OCI-LY1 (cell line): ENCODE results near the gene GRM7.

Experiments used
- H2AFZ ChIP-seq: fragments of 200-600 bp; sonication (generic), shearing (Covaris generic); 2 replicates; pipeline ENCODE4 v1.6.0; 2014; ENCODE audit warnings: antibody characterized with exemption, mild to moderate bottlenecking, low read length
- H3F3A ChIP-seq: fragments of 200-600 bp; sonication (generic), shearing (Covaris generic); 2 replicates; pipeline ENCODE4 v1.6.0; 2014; ENCODE audit warnings: mild to moderate bottlenecking, antibody characterized with exemption, low read length, moderate library complexity; ENCODE audit not compliant: insufficient read depth
- H3K27ac ChIP-seq: fragments of 200-600 bp; sonication (generic); 2 replicates; pipeline ENCODE4 v1.5.1; 2014; ENCODE audit warnings: low read length, mixed run types, mild to moderate bottlenecking, low read depth; ENCODE audit not compliant: poor library complexity, severe bottlenecking
- H3K27me3 ChIP-seq: fragments of 200-600 bp; sonication (generic); 2 replicates; pipeline ENCODE4 v1.6.0; 2014; ENCODE audit warnings: antibody characterized with exemption, mild to moderate bottlenecking, low read length, moderate library complexity; ENCODE audit not compliant: insufficient read depth
- H3K36me3 ChIP-seq: fragments of 200-600 bp; sonication (generic); 2 replicates; pipeline ENCODE4 v1.6.1; 2014; ENCODE audit warnings: mild to moderate bottlenecking, antibody characterized with exemption, low read length, moderate library complexity, mixed read lengths; ENCODE audit not compliant: insufficient read depth
- H3K4me1 ChIP-seq: fragments of 200-600 bp; sonication (generic); 2 replicates; pipeline ENCODE4 v1.5.1; 2014; ENCODE audit warnings: mild to moderate bottlenecking, low read length, moderate library complexity; ENCODE audit not compliant: insufficient read depth, severe bottlenecking
- H3K4me2 ChIP-seq: fragments of 200-600 bp; sonication (generic), shearing (Covaris generic); 2 replicates; pipeline ENCODE4 v1.6.1; 2014; ENCODE audit warnings: low read length
- H3K4me3 ChIP-seq: fragments of 200-600 bp; sonication (generic); 2 replicates; pipeline ENCODE4 v1.5.1; 2014; ENCODE audit warnings: low read length, low read depth, mild to moderate bottlenecking, mixed read lengths; ENCODE audit not compliant: poor library complexity, severe bottlenecking
- H3K79me2 ChIP-seq: fragments of 200-600 bp; shearing (Covaris generic); 2 replicates; pipeline ENCODE4 v1.6.1; 2016; ENCODE audit warnings: mixed run types, low read length, mixed read lengths; ENCODE audit not compliant: insufficient read depth
- H3K9ac ChIP-seq: fragments of 200-600 bp; sonication (generic), shearing (Covaris generic); 2 replicates; pipeline ENCODE4 v1.6.1; 2014; ENCODE audit warnings: mild to moderate bottlenecking, low read length, mixed read lengths
- H3K9me2 ChIP-seq: fragments of 200-600 bp; sonication (generic), shearing (Covaris generic); 2 replicates; pipeline ENCODE4 v1.6.1; 2014; ENCODE audit warnings: low read depth, mild to moderate bottlenecking, low read length, mixed read lengths
- H3K9me3 ChIP-seq: fragments of 200-600 bp; shearing (Covaris generic); 2 replicates; pipeline ENCODE4 v1.6.1; 2014; ENCODE audit warnings: low read length, mixed read lengths
- H4K20me1 ChIP-seq: fragments of 200-600 bp; sonication (generic), shearing (Covaris generic); 2 replicates; pipeline ENCODE4 v1.6.0; 2016; ENCODE audit warnings: mild to moderate bottlenecking, low read length; ENCODE audit not compliant: insufficient read depth
- EZH2 ChIP-seq: fragments of 200-600 bp; sonication (generic), shearing (Covaris generic); IDR thresholded peaks from 2 replicates; pipeline ENCODE4 v1.8.0; 2017; ENCODE audit warnings: borderline replicate concordance, mixed run types, mild to moderate bottlenecking, antibody characterized with exemption, low read length, moderate library complexity, mixed read lengths
- TF ChIP-seq, protein P1 (sequence below): fragments of 200-600 bp; sonication (generic), shearing (Covaris generic); IDR thresholded peaks from 2 replicates; pipeline ENCODE4 v1.5.1; 2017; ENCODE audit warnings: mild to moderate bottlenecking, antibody characterized with exemption, low read length, moderate library complexity, mixed read lengths

The GRM7 gene

DNA sequence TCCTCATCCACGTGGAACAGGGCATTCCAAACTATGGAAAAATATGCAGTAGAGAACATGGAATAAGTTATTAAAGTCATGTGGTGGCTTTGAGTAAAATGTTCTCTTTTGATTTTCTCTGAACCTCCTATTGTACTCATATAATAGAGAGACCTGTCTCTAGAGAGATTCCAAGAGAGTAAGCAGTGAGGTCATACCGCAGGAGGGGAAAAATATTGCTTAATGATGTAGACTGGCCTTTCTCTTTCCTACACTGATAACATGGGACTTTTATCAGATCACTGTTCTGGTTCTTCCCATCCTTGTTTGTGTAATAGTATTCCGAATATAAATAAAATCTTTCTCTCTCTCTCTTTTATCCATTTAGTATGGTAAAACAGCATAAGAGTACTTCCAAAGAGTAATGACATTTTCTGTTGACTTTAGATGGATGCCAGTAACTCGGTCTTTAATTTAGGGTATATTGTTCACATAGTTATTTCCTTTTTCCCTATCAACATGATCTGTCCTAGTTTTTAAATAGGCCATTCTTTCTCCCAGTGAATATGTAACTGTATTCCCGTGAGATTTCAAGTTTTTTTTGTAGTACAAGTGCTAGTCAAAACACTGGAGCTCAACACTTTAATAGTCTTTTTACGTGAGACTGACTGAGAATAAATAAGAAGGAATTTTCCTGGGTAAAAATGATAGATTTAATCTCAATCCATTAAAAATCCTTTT is 826.7 kb downstream of the GRM7 start:
- H3F3A ChIP-seq: no peaks in the 10 kb centered on the region
- no peaks in the 10 kb centered on the region for H3K79me2 ChIP-seq
- no peak for TF ChIP-seq EZH2
- TF ChIP-seq, protein P1, sequence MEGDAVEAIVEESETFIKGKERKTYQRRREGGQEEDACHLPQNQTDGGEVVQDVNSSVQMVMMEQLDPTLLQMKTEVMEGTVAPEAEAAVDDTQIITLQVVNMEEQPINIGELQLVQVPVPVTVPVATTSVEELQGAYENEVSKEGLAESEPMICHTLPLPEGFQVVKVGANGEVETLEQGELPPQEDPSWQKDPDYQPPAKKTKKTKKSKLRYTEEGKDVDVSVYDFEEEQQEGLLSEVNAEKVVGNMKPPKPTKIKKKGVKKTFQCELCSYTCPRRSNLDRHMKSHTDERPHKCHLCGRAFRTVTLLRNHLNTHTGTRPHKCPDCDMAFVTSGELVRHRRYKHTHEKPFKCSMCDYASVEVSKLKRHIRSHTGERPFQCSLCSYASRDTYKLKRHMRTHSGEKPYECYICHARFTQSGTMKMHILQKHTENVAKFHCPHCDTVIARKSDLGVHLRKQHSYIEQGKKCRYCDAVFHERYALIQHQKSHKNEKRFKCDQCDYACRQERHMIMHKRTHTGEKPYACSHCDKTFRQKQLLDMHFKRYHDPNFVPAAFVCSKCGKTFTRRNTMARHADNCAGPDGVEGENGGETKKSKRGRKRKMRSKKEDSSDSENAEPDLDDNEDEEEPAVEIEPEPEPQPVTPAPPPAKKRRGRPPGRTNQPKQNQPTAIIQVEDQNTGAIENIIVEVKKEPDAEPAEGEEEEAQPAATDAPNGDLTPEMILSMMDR: no peak
- no peak overlapping the region for H3K27ac ChIP-seq
- H2AFZ ChIP-seq: no peak overlapping the region
- no peaks in the 10 kb centered on the region for H3K4me1 ChIP-seq
- no peaks in the 10 kb centered on the region for H3K9me2 ChIP-seq
- no peaks in the 10 kb centered on the region for H3K36me3 ChIP-seq
- no peaks in the 10 kb centered on the region for H4K20me1 ChIP-seq
- H3K9ac ChIP-seq: no peak overlapping the region
- no peaks in the 10 kb centered on the region for H3K27me3 ChIP-seq
- no peak overlapping the region for H3K4me3 ChIP-seq
- H3K9me3 ChIP-seq: no peaks in the 10 kb centered on the region
- no peak overlapping the region for H3K4me2 ChIP-seq

DNA sequence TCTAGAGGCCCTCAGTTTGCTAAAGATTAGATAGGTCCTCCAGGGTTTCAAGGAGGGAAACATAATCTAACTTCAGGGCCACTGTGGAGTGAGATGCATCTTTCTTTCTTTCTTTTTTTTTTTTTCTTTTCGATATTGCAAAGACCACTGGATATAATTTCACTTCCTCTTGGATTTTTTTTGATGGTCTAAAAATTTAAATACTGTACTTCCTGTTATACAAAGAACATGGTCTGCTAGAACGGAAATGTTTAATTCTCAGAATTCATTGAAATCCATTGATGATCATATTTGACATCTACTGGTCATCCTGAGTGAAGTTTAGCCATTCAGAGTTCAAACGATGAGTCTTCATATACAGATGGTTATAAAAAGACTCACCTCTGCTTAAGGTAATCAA is 832.0 kb downstream of the GRM7 start:
- Histone ChIP-seq H3K4me3 (no peak overlapping the region), H2AFZ (no peak overlapping the region), H3K27ac (no peak overlapping the region), H3K79me2 (no peaks in the 10 kb centered on the region), H3K4me1 (no peaks in the 10 kb centered on the region), H3K36me3 (no peaks in the 10 kb centered on the region), H3K9me3 (no peaks in the 10 kb centered on the region), H3K4me2 (no peak overlapping the region), H3F3A (no peaks in the 10 kb centered on the region), H4K20me1 (no peaks in the 10 kb centered on the region), H3K27me3 (no peaks in the 10 kb centered on the region), H3K9ac (no peak overlapping the region), H3K9me2 (no peaks in the 10 kb centered on the region)
- no peak for TF ChIP-seq EZH2
- TF ChIP-seq, protein P1: no peak

DNA sequence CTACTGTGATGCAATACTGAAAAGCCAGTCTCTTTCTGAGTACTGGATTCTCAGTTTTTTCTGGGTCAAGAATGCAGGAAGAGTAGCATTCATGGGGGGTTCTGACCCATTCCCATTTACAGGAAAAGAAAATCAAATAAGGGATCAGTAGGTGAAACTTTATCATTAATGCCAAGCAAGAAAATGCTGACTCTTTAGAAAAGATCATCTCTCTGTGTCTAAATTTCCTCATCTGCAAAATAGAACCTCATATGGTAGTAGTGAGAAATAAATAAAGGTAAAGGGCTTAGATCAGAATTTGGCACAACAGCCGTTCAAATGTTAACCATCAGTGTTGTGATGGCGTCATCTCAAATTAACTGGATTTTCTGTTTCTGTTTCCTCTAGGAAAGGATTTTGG is 833.1 kb downstream of the GRM7 start:
- Histone ChIP-seq H4K20me1 (no peaks in the 10 kb centered on the region), H3F3A (no peaks in the 10 kb centered on the region), H3K9me2 (no peaks in the 10 kb centered on the region), H3K27ac (no peak overlapping the region), H3K9ac (no peak overlapping the region), H3K79me2 (no peaks in the 10 kb centered on the region), H3K9me3 (no peaks in the 10 kb centered on the region), H3K27me3 (no peaks in the 10 kb centered on the region), H3K36me3 (no peaks in the 10 kb centered on the region), H3K4me3 (no peak overlapping the region), H3K4me1 (no peaks in the 10 kb centered on the region), H2AFZ (no peak overlapping the region), H3K4me2 (no peak overlapping the region)
- TF ChIP-seq, protein P1: no peak
- TF ChIP-seq EZH2: no peak
